GM15510 (cell line): Measurements from ENCODE around the gene RIN2.

ENCODE experiments used
- POLR2A ChIP-seq: IDR thresholded peaks from 3 replicates; pipeline ENCODE4 v1.6.1; 2011; ENCODE audit warnings: borderline replicate concordance; ENCODE audit not compliant: insufficient read length; ENCODE audit errors: extremely low read depth

Gene RIN2

DNA sequence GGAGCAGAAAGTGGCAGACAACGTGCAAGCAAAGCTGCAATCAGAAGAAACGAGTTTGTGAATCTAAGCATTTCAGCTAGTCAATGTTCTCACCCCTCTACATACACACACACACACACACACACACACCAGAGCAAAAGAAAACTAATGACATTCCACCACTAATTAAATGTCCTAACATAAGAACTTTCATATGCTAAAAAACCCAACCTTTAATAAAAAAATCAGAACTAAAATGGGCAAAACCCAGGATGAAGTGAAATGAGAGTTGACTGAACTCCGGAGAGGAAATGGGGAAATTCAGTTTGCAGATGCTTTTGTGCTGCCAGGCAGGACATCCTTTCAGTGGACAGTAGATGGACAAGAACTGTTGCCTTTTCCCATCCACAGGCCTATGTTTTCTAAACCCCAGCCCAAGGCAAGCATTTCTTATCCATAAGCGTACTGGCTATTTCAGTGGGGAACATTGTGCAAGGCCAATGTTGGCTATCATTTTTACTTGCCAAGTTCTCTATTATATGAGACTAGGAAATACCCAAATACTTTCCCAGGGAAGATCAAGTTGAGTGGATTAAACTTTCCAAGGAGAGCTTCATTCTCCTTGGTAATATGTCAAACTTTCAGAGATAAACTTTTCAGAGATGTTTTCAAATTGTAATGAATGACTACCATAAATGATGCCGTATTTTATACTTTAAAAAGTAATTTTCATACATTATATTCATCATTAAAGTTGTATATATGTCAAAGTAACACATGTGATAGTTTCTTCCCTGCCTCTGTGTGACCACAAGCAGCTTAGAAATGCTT, 27.3 kb downstream of the RIN2 start:
- no peak for TF ChIP-seq POLR2A

DNA sequence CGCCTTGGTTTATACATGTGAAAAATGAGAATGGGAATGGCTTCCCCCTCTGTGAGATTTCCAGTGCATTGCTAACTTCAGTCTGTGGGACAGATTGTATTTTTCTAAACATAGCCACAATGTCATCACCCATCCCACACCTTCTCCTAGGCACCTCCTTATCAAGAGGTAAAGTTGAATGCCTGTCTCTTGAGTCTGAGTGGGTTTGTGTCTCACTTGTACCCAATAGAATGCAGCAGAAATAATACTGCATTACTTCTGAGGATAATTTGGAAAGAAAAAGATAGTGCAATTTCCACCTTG, 27.9 kb downstream of the RIN2 start:
- TF ChIP-seq POLR2A, result no peak

DNA sequence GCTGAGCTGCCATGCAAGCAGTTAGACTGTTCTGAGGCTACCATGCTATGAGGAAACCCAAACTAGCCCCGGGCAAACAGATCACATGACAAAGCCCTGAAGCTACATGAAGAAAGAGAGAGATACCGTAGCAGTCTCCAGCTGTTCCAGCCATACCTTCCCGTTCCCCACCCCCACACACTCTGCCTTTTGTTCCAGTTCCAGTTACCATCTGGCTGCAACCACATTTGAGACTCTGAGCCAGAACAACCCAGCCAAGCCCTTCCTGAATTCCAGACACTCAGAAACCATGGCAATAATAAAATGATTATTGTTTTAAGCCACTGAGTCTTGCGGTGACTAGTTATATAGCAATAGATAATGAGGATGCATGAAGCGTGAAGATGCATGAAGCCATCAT, 28.3 kb downstream of the RIN2 start:
- TF ChIP-seq POLR2A, result no peak

DNA sequence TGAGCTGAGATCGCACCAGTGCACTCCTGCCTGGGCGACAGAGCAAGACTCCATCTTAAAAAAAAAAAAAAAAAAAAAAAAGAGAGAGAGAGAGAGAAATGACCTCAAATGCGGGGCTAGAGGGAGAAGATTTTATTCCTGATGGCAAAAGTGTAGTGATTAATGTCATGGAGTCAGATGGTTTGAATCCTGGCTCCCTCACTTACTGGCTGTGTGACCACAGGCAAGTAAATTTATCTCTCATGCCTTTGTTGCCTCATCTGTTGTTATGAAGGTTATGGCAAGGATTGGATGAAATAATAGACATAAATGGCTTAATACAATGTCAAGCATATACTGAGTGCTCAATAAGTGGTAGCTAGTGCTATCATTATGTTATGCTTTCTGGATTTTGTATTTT, 29.3 kb downstream of the RIN2 start:
- TF ChIP-seq POLR2A, result no peak

DNA sequence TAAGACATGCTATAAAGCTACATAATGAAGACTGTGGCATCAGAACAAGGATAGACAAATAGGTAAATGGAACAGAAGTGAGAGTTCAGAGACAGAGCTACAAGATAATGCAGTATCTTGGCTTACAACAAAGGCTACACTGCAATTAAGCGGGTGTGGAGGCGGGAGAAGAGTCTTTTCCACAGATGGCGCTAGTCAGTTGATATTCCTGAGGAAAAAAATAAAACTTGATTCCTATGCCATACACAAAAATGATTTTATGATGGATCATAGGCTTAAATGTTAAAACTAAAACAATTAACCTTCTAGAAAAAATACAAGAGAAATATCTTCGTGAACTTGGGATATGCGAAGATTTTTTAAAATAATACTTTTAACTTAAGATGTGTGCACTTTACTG, 31.0 kb downstream of the RIN2 start:
- no peak for TF ChIP-seq POLR2A

DNA sequence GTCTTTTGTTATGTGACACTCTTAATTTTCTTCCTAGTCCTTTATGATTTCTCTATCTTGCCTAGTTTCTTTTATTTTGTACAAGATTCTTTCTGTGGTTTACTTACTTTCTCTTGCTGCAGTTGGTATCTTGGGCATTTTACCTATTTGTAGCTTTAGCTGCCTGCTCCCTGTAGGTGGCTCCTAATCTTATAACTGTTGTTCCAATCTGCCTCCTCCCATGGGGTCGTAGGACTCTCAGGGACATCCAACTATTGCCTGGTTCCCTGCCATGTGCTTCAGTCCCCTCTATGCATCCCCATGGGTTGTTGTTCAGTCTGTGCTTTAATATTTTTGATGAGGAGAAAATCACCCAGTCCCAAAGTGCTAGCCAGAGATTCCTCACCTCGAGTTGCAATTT, 31.4 kb downstream of the RIN2 start:
- no peak for TF ChIP-seq POLR2A

DNA sequence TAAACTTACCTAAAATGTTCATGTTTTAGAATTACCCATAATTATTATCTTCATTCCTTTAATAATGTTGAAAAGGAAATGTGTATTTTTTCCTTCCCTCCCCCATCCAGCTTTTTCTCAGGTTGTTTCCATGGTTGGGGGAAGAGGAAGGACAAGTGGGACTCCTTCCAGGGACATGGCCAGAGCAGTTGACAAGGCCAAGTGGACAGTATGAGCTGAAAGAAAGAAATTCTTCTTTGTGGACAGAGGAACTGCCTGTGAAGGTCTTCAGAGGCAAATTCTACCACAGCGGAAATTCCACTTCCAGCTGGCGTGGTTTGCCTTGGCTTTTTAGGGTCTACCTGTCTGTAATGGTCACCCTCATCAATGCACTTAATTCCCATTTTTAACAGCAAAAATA, 33.8 kb downstream of the RIN2 start:
- TF ChIP-seq POLR2A, result no peak

DNA sequence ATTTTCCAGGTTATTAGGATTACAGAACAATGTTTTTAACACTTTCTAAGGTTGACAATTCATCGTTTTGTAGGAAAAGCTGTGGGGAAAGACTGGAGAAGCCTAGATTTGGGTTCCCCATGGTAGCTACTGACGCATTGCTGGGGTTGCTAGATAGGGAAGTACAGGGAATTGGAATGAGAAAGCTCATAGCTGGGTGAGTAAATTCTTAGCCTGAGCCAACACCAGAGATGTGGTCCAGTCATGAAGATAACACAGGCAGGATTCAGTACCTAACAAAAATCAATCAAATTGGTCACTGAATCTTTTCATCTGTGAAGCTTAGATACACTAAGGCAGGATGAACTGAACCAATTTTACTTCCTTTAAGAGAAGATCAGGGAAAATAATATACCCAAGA, 35.7 kb downstream of the RIN2 start:
- TF ChIP-seq POLR2A, result no peak

DNA sequence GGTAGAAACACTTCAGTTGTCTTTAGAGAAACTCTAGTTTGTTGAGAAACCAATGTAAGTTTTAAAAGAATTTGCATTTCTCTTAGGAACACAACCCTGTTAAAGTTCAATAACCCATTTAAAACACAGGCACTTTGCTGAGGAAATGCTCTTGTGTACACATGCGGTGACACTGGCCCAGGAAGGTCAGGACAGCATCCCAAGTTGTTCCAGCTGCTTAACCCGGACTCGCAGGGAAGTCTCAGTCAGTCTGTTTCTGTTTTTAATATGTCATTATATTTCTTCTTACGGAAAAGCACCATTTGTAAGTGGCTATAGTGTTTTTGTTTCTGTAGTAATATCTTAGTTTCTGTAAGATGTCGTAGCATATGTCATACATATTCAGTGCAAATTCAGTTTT, 36.9 kb downstream of the RIN2 start:
- TF ChIP-seq POLR2A, result no peak

DNA sequence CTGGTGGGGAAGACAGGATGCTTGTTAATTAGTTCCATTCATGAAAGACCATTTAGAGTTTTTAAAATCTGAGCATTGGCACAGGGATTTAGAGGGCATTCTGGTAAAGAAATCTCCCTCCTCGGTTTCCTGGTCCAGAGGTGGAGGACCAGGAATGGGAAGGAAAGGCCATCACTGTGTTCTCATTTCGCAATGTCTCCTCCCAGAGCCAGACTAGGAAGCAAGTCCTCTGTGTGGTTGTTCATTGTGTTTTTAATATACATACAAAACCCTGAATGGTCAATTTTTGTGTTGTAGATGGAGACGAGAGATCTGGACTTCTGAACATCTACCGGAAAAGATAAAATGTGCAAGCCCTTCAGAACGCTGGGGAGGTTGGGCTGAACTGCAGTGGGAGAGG, 41.3 kb downstream of the RIN2 start:
- no peak for TF ChIP-seq POLR2A

DNA sequence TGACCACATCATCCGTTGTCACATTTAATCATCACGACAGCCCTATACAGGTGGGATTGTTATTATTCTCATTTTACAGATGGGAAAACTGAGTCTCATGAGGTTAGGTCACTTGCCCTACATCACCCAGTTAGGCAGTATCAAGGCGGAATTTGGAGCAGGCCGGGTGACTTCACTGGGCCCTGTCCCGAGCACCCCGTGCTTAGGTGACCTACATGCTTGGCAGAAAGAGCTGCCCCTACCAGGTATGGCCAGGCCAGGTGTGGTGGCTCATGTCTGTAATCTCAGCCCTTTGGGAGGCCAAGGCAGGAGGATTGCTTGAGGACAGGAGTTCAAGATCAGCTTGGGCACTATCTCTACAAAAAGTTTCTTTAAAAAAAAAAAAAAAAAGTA, 44.0 kb downstream of the RIN2 start:
- no peak for TF ChIP-seq POLR2A

DNA sequence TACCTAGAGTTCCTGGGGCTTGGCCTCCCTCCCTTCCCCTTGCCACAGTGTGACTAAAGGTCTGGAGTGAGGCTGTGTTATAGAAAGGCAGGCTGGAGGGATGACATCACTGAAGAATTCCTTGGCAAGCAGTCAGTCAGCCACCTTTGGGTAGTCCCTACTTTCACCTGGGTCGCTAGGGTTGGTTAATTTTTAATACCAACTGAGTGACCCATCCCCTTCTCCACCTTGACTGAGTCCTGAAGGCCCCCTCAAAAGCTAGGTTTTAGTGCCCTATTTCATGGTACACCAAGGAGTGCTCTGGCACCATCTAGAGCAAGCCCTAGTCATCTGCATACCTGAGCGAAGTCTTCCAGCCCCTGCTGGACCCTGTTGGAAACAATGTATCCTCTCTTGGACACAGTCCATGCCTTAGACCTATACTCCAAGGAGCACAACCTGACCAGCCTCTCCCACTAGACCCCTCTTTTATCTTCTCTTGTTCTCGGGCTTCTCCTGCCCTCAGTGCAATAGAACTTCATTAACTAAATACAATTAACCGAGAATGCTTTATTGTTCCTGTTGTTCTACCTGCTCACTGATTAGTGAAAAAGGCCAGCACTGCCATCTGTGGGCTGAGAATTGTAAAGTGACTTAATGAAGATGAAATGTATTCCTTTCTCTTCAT, 44.6 kb downstream of the RIN2 start:
- TF ChIP-seq POLR2A, result no peak

DNA sequence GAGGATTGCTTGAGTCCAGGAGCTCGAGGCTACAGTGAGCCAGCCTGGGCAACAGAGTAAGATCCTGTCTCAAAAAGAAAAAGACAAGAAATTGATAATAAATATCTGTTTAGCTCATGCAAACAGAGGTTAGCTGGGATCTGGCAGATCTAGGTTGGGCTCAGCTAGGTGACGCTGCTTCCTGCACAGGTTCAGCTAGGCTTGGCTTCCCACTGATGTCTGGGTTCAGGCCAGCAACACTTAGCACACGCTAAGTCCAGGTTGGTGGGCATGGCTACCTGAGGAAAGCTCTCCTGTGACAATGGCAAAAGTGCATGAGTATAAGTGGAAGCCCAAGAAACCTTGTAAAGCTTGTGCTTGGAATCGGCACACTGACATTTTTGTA, 48.7 kb downstream of the RIN2 start:
- TF ChIP-seq POLR2A, result no peak

DNA sequence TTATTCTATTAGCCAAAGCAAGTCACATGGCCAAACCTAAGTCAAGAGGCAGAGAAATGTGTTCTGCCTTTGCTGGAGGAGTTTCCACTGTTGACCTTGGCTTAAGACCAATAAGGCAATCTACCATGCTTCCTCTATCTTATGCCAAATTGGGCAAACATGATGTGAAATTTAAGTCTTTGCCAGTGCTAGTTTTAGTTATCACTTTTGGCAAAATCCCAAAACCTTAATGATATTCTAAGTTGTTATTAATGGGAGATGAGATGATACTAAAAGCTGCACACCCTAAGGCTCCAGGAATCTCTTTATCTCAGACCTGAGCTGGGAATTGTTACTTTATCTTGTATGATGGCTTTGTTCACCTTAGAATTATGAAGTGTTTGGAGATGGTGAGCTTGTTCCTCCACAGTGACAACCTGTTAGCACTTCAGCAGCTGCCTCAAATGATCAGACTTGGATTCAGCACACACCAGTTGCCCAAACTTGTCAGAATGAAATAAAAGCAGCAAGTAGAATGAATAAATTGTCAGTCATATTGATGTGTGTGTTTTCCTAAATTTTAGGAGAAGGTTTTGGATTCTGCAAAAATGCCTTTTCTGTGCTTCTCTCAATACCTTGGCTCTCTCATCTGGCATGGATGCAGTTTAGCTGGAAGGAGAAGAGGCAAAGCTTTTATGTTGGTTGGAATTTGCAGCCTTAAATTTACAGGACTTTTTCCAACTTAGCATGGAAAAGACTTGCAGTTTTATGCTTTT, 49.3 kb downstream of the RIN2 start:
- TF ChIP-seq POLR2A, result no peak
